22Rv1 (cell line): ENCODE results near the gene DHCR24.
A peak's percentile ranks its signal among the peaks of the same experiment; 100 is the strongest.

Source experiments
- H3K27ac ChIP-seq: fragments of 450-650 bp; 2 replicates; pipeline ENCODE4 v1.5.1; 2017
- ZFX ChIP-seq: fragments of 450-650 bp; IDR thresholded peaks from 2 replicates; pipeline ENCODE4 v1.6.1; 2017; ENCODE audit warnings: antibody characterized with exemption, borderline replicate concordance
- TF ChIP-seq, protein P1 (sequence below): fragments of 450-650 bp; IDR thresholded peaks from 2 replicates; pipeline ENCODE4 v1.5.1; 2017; ENCODE audit warnings: mild to moderate bottlenecking

DHCR24 gene

DNA sequence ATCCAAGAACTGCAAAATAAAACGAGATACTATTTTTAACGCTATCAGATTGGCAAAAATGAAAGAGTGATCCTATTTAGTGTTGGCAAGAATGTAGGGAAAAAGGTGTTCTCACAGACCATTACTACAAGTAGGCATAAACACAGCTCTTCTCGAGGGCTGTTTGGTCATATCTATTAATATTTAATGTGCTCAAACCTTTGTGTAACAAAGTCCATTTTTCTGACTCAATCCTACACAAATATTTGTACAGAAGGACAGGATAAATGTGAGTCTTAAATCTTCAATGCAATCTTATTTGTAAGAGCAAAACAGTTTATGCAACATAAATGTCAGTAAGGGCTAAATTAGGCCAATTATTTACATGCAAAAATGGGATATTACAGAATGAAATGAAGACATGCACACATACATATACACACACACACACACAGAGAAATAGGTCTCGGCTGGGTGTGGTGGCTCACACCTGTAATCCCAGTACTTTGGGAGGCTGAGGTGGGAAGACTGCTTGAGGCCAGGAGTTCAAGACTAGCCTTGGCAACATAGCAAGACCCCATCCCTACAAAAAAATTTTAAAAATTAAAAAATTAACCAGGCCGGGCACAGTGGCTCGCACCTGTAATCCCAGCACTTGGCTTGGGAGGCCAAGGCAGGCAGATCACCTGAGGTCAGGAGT, 17.7 kb downstream of the DHCR24 start:
- no peak for TF ChIP-seq ZFX
- TF ChIP-seq, protein P1, sequence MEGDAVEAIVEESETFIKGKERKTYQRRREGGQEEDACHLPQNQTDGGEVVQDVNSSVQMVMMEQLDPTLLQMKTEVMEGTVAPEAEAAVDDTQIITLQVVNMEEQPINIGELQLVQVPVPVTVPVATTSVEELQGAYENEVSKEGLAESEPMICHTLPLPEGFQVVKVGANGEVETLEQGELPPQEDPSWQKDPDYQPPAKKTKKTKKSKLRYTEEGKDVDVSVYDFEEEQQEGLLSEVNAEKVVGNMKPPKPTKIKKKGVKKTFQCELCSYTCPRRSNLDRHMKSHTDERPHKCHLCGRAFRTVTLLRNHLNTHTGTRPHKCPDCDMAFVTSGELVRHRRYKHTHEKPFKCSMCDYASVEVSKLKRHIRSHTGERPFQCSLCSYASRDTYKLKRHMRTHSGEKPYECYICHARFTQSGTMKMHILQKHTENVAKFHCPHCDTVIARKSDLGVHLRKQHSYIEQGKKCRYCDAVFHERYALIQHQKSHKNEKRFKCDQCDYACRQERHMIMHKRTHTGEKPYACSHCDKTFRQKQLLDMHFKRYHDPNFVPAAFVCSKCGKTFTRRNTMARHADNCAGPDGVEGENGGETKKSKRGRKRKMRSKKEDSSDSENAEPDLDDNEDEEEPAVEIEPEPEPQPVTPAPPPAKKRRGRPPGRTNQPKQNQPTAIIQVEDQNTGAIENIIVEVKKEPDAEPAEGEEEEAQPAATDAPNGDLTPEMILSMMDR, result no peak
- H3K27ac ChIP-seq, result peak overlapping the region; percentile 29

DNA sequence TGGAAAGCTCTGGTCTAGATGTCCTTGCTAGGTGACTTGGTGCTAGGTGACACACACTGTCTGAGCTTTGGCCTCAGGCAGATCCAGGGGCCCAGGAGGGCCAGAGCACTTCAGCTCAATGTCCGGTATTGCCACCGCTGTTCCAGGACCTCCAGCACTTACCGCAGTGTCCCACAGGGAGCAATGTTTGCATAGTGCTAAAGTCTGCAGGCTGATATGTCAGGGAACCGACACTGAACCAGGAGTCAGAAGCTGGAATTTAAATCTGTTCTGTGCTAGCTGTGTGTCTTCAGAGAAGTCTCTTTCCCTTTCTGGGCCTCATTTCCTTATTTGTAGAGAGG, 19.3 kb downstream of the DHCR24 start:
- H3K27ac ChIP-seq, result no peak overlapping the region
- no peak for TF ChIP-seq ZFX
- TF ChIP-seq, protein P1, result no peak

DNA sequence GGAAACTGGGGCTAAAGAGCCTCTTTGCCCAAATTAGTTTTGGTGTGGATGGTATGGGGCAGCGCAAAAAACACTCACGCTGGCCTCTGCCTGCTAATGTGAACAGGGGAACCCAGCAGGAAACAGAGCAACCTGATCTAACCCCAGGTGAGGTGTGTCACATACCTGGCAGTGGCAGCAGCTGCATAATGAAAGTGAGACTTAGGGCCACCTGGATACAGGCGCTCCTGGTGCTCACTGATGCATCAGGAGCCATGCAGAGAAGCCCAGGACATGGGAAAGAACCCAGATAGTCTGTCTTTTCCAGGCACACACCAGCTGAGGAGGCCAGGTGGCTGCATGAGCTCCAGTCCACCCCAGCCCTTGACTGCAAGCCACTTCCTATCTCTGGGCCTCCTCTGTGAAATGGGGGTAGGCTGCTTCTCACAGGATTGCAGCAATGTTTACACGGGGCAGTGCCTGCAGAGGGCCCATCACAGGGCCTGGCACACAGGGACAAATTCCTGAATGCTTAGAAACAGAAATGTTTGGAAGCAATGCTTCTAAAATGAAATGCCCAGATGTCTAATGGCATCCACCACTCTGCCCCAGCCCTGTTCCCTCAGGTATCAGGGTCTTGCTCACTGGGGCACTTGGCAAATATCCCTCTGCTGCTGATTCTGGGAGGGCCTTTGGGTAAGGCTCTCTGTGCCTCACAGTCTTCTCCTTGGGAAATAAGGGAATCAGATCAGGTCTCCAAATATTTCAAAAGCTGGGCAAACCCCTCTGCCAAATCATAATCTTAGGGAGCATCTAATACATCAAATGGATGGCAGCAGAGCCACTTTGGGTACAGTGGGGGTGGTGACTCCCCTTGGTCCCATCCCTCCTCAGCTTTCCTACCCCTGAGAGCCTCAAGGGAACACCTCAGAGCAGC, 19.9 kb downstream of the DHCR24 start:
- H3K27ac ChIP-seq, result no peak overlapping the region
- TF ChIP-seq ZFX, result no peak
- TF ChIP-seq, protein P1, result no peak

DNA sequence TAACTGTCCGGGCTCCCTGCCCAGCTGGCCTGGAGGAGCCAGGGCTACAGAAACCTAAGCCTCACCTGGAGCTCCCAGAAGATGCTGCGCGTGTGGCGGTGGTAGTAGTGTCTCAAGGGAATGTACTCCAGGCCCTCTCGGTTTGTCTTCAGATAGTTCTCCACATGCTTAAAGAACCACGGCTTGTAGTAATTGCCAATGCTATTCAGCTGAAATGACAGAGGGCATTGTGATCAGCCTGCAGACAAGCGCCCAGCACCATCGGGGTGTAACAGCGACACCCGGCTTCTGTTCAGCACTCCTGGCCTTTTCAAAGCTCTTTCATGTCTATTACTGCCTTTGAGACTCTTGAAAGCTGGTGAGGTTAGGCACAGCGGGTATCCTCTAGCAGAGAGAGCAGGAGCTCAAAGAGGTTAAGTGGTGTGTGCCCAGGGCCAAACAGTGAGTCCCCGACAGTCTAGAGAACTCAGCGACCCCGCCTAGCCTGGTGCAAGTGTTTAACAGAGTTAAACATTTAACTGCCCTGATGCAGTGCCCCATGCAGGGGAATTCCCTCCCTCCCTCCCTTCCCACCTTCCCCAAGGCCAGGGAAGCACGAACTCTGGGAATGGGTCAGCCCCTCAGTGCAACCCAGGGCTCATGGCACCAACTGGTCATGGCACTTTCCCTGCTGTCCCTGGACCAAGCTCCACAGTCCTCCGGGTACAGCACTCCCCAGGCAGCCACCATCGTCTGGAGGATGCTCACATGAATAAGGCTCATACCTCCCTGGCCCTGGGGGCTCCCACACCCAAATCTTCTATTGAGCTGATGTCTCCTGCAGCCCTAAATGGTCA, 21.5 kb downstream of the DHCR24 start:
- TF ChIP-seq, protein P1, result no peak
- TF ChIP-seq ZFX, result no peak
- H3K27ac ChIP-seq, result no peak overlapping the region

DNA sequence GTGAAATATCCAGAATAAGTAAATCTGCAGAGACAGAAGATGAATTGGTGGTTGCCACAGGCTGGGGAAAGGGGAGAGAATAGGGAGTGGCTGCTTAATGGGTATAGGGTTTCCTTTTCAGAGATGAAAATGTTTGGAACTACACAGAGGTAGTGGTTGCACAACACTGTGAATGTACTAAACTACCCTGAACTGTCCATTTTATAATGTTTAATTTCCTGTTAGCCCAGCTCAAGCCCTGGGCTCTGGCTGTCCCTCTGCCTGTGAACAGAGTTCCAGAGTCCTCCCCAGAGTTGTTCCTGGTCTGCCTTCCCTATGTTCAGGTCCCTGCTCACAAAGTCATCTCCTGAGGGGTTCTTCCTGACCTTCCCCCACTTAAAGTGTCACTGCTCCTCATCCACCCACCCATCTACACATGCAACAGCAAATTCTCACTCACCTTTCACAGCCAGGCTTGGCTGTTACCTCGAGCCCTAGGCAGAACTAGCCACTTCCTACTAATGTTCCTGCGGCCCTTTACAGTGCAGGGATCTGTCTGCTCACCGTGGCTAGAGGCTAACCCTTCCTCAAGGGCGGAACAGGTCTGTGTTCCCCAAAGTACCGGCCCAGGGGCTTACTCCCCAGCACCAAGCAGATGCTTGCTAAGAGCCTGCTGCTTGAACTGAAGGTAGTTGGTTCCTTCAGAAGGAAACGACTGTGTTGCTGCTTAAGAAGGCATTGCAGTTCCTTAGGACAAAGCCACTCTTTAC, 22.4 kb downstream of the DHCR24 start:
- TF ChIP-seq, protein P1, result no peak
- no peak for TF ChIP-seq ZFX
- H3K27ac ChIP-seq, result no peak overlapping the region

DNA sequence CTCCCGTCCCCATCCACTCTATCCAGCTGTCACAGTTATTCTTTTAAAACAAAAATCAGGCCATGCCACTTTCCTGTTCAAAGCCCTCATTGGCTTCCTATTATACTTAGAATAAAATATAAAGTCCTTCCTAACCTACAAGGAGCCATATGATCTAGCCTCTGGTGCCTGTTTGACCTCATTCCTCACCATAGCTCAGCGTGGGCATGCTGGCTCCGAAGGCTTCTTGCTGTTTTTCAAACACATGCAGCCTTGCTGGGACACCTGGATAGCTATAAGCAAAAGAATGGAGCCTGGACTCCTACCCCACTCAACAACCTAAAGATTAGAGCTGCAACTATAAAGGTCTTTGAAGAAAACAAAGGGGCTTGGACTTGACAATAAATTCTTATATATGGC, 23.7 kb downstream of the DHCR24 start:
- no peak overlapping the region for H3K27ac ChIP-seq
- TF ChIP-seq, protein P1, result no peak
